ENCODE data around the gene SMIM10.
"Not testable (repeated sequence)": the region's sequence is repeated elsewhere in the genome, so short reads cannot be mapped to it uniquely, and the experiment has no call there.

SMIM10 gene

GRCh38 chrX:134990801-134991481 is at the start of gene SMIM10:
Gene SMIM10 (plus strand): TSS chrX:134990991. CDS start chrX:134991096, 105 bp downstream.
- peak; percentile 6 to 50 for DNase-seq

DNA sequence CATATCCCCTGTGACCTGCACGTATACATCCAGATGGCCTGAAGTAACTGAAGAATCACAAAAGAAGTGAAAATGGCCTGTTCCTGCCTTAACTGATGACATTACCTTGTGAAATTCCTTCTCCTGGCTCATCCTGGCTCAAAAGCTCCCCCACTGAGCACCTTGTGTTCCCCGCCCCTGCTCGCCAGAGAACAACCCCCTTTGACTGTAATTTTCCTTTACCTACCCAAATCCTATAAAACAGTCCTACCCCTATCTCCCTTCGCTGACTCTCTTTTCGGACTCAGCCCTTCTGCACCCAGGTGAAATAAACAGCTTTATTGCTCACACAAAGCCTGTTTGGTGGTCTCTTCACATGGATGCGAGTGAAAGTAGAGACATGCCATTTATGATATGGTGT is 44.4 kb upstream of the SMIM10 start:
- DNase-seq: not testable (repeated sequence)

GRCh38 chrX:134948333-134949241 is 42.2 kb upstream of the SMIM10 start:
- DNase-seq: no peak

DNA sequence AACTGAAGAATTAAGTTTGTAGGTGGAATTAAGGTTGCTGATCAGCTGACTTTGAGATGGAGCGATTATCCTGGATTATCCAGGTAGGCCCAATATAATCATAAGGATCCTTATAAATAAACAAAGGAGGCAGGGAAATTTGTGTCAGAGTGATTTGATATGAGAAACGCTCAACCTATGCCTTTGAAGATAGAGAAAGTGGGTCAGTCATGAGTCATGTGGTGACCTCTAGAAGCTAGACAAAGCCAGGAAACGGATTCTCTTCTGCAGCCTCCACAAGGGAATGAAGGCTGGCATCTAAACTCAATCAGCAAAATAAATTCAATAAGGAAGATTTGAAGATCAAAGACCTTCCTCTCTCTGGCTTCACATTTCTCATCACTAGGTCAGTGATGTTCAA is 41.5 kb upstream of the SMIM10 start:
- DNase-seq: no peak

DNA sequence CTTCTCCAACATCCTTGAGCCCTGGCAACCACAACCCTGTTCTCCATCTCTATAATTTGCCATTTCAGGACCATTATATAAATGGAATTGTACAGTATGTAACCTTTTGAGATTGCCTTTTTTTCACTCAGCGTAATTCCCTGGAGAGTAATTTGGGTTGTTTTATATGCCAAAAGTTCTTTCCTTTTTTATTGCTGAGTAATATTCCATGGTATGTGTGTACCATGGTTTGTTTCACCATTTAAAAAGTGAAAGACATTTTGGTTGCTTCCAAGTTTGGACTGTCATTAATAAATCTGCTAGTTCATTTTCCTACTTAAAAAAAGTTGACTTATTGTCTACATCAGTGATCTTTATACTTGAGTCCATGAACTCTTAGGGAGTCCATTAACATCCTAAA is 33.0 kb upstream of the SMIM10 start:
- no peak for DNase-seq

GRCh38 chrX:134960366-134960765 is 30.4 kb upstream of the SMIM10 start:
- DNase-seq: not testable (repeated sequence)

- DNase-seq: no peak
Observed at GRCh38 chrX:134963041-134963440, 27.8 kb upstream of the SMIM10 start.

DNA sequence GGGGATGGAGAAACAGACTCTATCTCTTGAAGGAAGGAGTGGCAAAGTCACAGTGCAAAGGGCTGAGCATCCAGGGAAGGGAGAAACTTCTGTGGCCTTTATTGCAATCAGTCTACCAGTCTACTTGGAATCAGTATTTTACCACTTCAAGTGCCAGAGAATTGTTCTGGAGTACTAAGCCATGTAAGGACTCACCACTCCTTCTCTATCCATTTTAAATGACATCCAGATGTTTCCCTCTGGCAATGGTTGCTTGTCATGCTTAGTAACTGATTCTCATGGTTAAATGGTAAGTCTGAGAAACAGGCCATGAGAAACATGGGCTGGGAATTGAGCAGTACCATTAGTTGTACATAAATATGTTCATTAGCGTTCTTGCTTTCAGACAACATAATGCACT is 21.1 kb upstream of the SMIM10 start:
- no peak for DNase-seq

DNA sequence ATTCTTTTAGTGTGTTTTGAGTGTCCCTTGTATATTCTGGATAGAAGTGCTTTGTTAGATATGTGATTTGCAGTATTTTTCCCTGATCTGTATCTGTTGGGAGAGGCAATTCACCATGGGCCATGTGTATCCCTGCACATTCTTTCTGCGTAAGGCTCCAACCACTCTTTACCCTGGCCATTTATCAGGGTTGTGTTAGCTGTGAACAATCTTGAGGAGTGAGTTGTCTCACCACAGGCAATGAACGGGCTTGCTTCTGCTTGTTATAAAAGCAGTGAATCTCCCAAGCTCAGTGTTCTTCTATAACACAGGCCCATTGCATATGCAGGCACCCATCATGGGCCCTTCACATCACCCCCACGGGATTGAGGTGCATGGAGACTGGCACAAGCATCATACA is 18.9 kb upstream of the SMIM10 start:
- DNase-seq: no peak

DNA sequence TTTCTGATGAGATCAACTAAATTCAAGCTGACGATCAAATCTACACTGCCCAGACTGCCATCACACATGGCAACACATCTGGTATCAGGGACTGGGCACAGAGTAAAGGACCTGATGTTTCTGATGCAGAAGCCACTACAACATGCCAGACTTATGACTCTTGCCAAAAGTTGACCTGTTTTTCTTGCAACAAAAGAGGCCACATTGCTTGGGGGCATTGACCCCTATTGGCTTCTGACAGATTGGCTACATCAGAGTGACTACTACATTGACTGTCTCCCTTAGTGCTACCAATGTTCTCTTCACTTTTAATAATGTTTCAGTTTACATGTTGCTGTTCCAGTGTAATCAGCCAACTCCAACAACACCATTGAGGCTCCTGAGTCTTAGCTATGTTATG is 15.3 kb upstream of the SMIM10 start:
- no peak for DNase-seq

- no peak for DNase-seq
Observed at GRCh38 chrX:134981910-134982309, 8.9 kb upstream of the SMIM10 start.

DNA sequence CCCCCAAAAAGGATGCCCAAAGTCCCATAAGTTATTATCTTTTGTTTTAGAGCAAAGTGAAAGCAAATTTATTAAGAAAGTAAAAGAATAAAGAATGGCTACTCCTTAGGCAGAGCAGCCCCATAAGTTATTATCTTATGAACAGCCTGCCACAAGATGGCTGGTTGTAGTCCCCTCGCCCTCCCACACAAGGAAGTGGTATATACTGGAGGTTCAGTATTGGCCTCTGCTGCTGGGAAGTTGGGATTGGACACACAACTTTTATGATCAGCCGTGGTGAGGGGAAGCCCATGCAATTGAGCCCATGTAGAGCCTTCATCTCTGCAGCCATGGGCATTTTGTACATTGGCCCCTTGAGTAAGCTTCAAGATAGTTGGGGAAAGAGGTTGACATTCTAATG is 8.0 kb upstream of the SMIM10 start:
- DNase-seq: no peak

DNA sequence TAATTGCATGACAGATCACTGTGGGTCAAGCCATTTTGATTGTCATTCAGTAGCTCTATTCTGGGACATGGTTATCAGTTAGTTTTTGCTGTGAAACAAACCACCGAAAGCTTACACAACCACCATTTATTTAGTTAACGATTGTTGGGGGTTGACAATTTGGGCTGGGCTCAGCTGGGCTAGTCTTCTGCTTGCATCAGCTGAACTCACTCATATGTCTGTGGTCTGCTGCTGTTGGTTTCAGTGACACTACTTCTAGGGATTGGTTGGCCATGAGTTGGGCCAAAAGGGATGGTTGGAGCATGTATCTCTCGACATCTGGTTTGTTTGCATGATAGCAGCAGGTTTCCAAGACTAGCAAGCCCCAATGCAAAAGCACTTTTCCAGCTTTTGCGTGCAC is 5.3 kb upstream of the SMIM10 start:
- DNase-seq: no peak

DNA sequence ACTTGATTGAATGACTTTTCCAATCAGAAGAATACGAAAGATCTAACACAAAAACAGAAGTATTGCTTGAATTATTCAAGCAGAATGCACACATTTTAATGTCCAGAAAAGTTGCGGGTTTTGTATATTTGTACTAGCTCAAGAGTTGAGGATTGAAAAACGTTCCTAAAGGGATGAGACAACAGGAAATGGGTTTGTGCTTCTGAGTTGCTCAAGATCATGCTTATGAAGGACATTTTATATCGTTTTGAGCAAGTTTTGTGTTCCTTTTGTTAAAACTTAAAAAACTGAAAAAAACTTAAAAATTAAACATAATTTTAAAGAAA is 353 bp upstream of the SMIM10 start:
- DNase-seq: no peak

- DNase-seq: no peak
Observed at GRCh38 chrX:134997646-134998045, 6.9 kb downstream of the SMIM10 start.

GRCh38 chrX:134998246-134998645 is 7.5 kb downstream of the SMIM10 start:
- DNase-seq: no peak

- DNase-seq: peak in 1 of 2 donors; percentile 28
Observed at GRCh38 chrX:134999469-134999868, 8.7 kb downstream of the SMIM10 start.

GRCh38 chrX:135000516-135000915 is 9.7 kb downstream of the SMIM10 start:
- no peak for DNase-seq

- peak; percentile 91 to 93 for DNase-seq
Observed at GRCh38 chrX:135003876-135004623, 13.3 kb downstream of the SMIM10 start.

GRCh38 chrX:135006187-135006586 is 15.4 kb downstream of the SMIM10 start:
- DNase-seq: no peak

GRCh38 chrX:135009057-135009610 is 18.3 kb downstream of the SMIM10 start:
- no peak for DNase-seq

DNA sequence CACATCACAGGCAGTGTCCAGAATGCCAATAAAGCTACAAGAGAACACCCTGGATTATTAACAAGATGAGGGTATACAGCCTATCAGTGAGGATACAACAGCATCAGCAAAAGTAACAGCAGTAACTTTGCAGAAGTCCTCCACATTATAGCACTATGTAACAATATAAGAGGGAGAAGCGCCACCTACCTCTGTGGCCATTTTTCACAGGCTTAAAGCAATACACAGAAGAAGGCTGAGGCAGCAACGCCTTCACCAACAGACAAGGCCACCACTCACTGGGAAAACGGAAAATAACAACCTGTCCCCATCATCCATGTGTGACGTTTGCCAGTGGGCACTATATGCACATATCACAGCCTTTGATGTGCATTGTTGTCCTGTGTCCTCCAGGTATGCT is 19.0 kb downstream of the SMIM10 start:
- DNase-seq: no peak

DNA sequence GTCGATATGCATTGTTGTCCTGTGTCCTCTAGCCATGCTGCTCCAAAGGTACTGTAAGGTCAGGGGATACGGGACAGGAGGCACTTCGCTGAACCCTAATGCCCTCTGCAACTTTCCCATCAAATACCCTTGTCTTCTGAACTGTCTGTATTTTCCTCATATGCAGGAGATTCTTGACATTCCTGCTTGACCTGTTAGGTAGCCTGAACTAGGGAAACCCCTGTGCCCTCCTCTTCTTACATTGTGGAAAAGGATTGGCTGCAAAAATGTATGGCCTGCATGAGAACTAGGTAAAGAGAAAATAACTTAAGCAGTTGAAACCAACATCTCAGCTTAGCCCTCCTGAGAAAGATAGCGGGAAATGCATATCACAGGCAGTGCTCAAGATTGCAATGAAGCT is 20.1 kb downstream of the SMIM10 start:
- DNase-seq: no peak

Data from CD4-positive, alpha-beta T cell treated with Interleukin-1 beta for 1 hour (primary cell).